Measurements from ENCODE around the gene NCOA3.

The NCOA3 gene

DNA sequence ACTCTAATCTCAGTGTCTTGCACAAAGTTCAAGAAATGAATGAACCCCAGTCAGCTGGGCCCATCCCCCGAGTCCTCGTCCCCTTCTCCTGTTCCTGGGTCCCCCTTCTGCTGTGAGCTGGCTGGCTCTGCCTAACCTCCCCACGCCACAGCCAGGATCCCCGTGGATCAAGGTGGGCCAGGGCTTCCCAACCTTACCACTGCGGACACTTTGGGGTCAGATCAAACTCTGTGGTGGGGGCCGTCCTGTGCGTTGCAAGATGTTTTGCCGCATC, 167.4 kb downstream of the NCOA3 start:
- no peak for DNase-seq

DNA sequence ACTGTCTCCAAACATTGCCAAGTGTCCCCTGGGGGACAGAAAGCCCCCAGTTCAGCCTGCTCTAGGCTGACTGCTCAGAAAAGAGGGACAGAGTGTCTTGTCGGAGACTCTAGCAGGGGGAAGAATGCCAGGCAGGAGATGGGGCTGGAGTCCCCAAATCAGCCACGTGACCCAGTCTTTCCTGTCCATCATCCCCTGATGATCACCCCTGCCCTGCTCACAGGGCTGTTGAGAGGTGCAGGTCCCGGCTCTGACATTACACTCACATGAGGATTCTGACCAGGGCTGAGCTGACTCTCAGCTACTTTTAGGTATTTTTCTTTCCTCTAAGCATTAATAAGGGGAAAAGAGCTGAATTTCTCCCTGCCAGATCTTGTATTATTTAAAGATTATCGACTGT, 167.8 kb downstream of the NCOA3 start:
- DNase-seq = no peak

GRCh38 chr20:47669927-47670890, 168.5 kb downstream of the NCOA3 start:
- no peak for DNase-seq

- DNase-seq = no peak
Measured at GRCh38 chr20:47670913-47671312, 169.2 kb downstream of the NCOA3 start.

- no peak for DNase-seq
Measured at GRCh38 chr20:47672166-47672565, 170.5 kb downstream of the NCOA3 start.

- no peak for DNase-seq
Measured at GRCh38 chr20:47672886-47673670, 171.4 kb downstream of the NCOA3 start.

DNA sequence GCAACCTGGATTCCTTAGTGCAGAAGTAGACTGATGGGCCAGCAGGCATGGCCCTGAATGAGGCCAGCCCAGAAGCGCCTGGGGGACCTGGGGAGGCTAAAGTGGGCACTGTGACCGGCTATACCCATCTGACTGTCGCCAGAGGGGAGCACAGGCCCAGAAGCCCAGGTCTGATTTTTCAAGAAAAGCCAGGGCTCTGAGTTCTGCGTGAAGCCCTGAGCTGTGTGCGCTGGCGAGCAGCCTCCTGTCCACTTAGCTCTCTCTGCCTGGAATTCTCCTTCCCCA, 171.9 kb downstream of the NCOA3 start:
- DNase-seq = no peak

GRCh38 chr20:47674145-47674544, 172.5 kb downstream of the NCOA3 start:
- DNase-seq = no peak

- DNase-seq = no peak
Measured at GRCh38 chr20:47674686-47675085, 173.0 kb downstream of the NCOA3 start.

GRCh38 chr20:47675190-47676142, 173.8 kb downstream of the NCOA3 start:
- no peak for DNase-seq

DNA sequence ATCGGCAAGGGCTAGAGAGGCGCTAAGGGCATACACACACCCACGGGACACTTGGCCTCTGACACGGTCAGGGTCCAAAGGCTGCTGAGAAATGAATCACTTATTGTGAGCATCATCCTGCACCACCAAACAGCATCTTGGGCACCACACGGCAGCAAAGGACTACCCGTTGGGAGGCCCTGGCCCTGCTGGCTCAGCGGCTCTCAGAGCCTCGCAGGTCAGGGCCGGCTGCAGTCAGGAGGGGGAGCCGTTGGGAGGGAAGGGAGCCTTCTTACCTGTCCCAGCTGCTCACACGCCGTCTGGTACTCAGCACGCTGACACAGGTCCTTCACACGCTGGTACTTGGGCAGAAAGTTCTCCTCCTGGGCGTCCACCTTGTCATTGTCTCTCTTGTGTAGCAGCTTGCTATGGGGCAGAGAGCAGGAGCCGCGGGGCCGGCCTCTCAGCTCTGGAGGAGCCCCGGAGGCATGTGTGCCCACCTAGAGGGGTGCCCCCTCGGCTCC, 174.6 kb downstream of the NCOA3 start:
- DNase-seq = no peak

- DNase-seq = no peak
Measured at GRCh38 chr20:47676912-47677634, 175.4 kb downstream of the NCOA3 start.

DNA sequence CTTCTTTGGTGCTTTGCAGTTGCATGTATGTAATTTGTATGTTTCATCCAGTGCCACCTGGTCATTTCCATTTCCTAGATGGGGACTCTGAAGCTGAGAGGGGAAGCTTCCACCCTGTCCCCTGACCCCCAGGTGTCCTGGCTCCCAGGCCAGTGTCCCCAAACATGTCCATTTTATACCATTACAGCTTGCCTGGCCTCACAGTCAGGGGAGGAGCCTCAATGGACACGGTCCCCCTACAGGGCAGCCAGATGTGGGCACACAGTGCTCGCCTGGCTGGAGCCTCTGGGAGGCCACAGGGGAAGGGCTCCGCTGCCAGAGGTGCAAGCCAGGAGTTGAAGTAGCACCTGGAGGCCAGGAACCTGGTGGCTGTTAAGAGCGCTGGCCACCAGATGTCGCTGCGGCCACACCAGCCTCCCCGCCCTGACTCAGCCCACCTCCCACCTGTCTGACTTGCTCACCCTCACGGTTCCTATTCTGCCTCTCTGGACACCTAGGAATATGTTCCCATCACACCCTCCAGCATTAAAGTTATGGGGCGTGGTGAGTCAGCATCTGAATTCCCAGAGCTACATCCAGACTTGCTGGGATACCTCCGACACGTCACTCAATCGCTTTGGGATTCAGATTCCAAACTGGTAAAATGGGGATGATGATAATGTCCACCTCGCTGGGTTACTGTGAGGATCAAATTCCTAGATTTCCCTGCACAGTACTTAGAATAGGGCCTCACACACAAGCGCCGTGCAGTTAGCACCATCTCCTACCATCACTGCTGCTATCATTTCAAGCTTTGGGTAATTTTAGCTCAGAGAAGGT, 176.2 kb downstream of the NCOA3 start:
- DNase-seq = no peak

- no peak for DNase-seq
Measured at GRCh38 chr20:47678536-47678935, 176.8 kb downstream of the NCOA3 start.

- DNase-seq = no peak
Measured at GRCh38 chr20:47679462-47679861, 177.8 kb downstream of the NCOA3 start.

DNA sequence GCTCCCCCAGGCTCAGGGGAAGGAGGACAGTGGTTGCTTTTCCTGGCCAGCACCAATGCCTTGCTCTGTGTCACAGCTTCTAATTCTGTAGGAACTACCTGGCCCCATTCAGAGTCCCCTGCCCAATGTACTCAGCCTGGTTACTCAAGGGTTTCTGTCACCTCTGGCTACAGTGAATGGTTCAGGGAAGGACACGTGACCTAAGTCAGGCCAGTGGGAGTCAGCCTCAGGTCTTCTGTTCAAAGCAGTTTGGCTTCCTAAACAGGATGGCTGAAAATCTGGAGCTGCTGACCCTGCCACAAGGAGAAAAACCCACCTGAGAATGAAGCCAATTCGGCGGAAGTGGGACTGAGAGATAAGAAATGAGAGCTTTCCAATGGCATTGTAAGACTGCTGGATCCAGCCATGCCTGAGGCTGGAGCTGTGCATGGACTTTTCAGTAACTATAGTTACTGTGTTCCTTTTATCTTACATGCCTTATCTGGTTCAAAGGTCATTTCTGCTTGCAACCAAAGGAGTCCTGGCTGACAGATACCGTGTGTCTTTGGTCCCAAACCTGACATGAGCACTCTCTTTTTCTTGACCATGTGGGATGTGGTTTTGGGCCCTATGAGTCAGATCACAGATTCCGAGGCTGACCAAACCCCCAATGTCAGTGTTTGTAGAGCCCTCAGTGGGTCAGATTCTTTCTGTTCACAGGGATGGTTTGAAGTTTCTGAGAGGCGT, 179.3 kb downstream of the NCOA3 start:
- no peak for DNase-seq

DNA sequence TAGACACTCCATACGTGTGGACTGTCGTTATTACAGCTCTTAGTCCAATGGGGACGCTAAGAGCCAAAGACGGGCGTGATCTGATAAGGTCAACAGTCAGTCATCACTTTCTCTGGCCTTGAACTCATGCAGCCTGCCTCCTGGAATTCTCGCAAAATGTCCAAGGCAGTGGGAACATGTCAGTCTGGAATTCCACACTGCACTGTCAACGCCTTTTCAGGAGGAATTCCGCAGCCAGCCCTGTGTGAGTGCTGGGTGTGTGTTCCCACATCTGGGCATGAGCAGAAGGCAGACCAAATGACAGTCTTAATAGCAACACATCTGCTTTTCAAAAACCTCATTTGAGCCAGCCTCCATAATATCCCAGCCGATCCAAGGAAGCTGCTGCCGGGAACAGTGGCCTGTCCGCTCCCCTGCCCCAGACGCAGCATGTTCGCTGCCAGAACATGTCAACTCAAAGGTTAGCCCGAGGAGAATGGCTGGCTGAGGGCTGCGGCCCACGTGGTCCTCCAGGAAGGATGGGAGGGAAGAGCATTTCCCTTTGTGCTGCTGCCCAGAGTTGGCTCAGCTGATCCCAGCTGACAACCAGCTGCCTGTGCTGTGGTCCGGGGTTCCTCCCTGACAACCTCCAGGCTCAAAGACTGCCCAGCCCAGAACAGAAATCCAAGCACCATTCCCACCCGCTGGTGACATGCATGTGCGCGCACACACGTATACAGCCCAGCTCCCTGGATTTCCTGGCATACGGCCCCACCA, 180.5 kb downstream of the NCOA3 start:
- no peak for DNase-seq

DNA sequence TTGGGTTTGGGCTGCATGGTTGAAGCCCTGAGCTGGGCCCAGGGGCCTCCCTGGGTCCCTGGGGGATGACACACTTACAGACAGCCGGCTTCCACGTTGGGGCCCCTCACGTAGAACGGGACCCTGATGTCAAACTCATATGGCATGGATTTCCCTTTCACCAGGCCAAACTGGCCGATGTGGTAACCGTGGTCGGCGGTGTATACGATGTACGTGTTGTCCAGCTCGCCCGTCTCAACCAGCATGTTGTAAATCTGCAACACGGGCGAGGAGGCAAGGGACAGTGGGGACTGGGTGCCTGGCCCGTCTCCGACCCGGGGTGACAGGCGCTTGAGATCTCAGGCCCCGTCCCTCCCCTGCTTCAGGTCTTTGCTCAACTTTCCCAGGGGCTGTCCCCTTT, 181.2 kb downstream of the NCOA3 start:
- DNase-seq = no peak

DNA sequence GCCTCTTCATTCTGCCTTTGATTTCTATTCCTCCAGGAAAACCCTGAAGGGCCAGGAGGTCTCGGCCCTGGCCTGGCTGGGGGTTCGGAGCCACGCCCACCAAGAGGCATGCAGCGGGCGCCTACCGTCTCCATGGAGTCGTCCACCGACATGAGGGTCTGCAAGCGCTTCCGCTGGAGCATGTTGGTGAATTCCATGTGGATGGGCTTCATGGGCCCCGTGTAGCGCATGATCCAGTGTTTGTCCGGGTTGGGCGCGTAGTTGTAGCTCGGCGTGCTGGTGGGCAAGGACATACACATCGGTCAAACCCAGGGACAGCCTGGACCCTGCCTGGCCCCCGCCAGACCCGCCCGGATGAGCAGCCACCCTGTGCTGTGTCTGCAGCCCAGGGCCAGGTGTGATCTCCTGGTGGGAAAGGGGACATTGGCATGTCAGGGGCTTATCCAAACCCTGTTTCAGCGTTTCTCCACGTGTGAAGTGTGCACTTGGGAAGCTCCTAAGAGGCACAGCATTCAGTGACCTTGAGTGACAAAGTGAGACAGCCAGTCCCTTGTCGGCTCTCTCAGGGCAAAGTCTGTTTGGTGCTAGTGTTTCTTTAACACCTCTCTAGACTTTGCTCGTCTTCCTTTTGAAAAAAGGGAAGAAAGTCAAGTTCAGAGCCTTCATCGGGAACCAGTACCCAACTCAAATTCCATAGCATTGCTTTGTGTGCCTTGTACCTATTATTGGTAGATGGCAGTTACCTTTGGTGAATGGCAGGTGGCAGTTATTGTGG, 182.8 kb downstream of the NCOA3 start:
- no peak for DNase-seq
